H1 (cell line): Measurements from ENCODE around the gene ABTB1. TPM values are rescaled to one million over a fixed set of nuclear protein-coding genes. Genes with fewer than 3 reads are reported as not detected.

Source experiments
- CTCF ChIA-PET: fragments of 300-600 bp; sonication (Branson Sonifier 250); formaldehyde crosslinking; loops from one replicate; lab custom pipeline; 2021; ENCODE audit not compliant: partially characterized antibody; lab: Charles Lee
- POLR2A ChIA-PET: fragments of 300-600 bp; sonication (Branson Sonifier 250); formaldehyde crosslinking; loops from one replicate; lab custom pipeline; 2021; ENCODE audit warnings: inconsistent platforms; ENCODE audit not compliant: partially characterized antibody; lab: Charles Lee
- DNase-seq, 2 experiments: peaks; one replicate each; pipeline versions ENCODE4 v3.0.0 to v3.0.0-alpha.2; 2010 to 2022; ENCODE audit warnings: low spot score in 2 of 2, low read depth in 1 of 2, mixed read lengths in 1 of 2
- FAIRE-seq: peaks from 2 replicates; lab custom pipeline; 2011; peaks lifted over from hg19 to GRCh38; lab: Jason Lieb, UNC
- H2AFZ ChIP-seq: 2 replicates; pipeline ENCODE4 v1.8.1; 2012; ENCODE audit warnings: low read length, inconsistent platforms
- H2AK5ac ChIP-seq: 2 replicates; pipeline ENCODE4 v1.6.1; 2013; ENCODE audit warnings: low read depth, low read length
- H2BK120ac ChIP-seq: replicated peaks from 2 replicates; pipeline ENCODE3; 2013; ENCODE audit warnings: low read depth, low read length, inconsistent platforms
- H2BK12ac ChIP-seq: 2 replicates; pipeline ENCODE4 v1.6.1; 2013; ENCODE audit warnings: low read depth, low read length
- H2BK15ac ChIP-seq: 2 replicates; pipeline ENCODE4 v1.6.1; 2013; ENCODE audit warnings: low read length
- H2BK20ac ChIP-seq: 2 replicates; pipeline ENCODE4 v1.6.1; 2013; ENCODE audit warnings: low read length
- H2BK5ac ChIP-seq: 2 replicates; pipeline ENCODE4 v1.6.1; 2013; ENCODE audit warnings: low read depth, low read length
- H3K14ac ChIP-seq: 2 replicates; pipeline ENCODE4 v1.6.1; 2013; ENCODE audit warnings: inconsistent platforms; ENCODE audit not compliant: insufficient read length
- H3K18ac ChIP-seq: 2 replicates; pipeline ENCODE4 v1.6.1; 2013; ENCODE audit warnings: low read length; ENCODE audit errors: extremely low read depth
- H3K23ac ChIP-seq: 2 replicates; pipeline ENCODE4 v1.6.1; 2013; ENCODE audit warnings: inconsistent platforms; ENCODE audit not compliant: insufficient read length
- H3K23me2 ChIP-seq: 2 replicates; pipeline ENCODE4 v1.6.1; 2013; ENCODE audit warnings: low read depth, low read length
- H3K27ac ChIP-seq: 2 replicates; pipeline ENCODE4 v1.6.1; 2011; ENCODE audit warnings: low read depth, low read length, inconsistent platforms
- H3K27me3 ChIP-seq, 4 experiments: replicated peaks in 1 of 4; 1 replicate in 1 of 4; 2 replicates in 3 of 4; pipeline versions ENCODE4 v1.6.1 to v1.8.1; 2011 to 2013; ENCODE audit warnings: low read length in 3 of 4, mild to moderate bottlenecking in 3 of 4, inconsistent platforms in 2 of 4, mixed read lengths in 2 of 4, moderate library complexity in 1 of 4; ENCODE audit not compliant: control insufficient read depth in 3 of 4, insufficient read depth in 3 of 4; ENCODE audit errors: extremely low read depth in 1 of 4
- H3K36me3 ChIP-seq, 4 experiments: 2 replicates each; pipeline versions ENCODE4 v1.6.1 to v1.8.1; 2011 to 2013; ENCODE audit warnings: mild to moderate bottlenecking in 4 of 4, low read length in 3 of 4, moderate library complexity in 2 of 4, control low read depth in 1 of 4, inconsistent platforms in 1 of 4; ENCODE audit not compliant: insufficient read depth in 4 of 4, control insufficient read depth in 2 of 4
- H3K4ac ChIP-seq: replicated peaks from 2 replicates; pipeline ENCODE3; 2013; ENCODE audit warnings: low read length, low read depth, mixed read lengths, inconsistent platforms; ENCODE audit not compliant: insufficient read length
- H3K4me1 ChIP-seq, 4 experiments: replicated peaks in 1 of 4; 1 replicate in 1 of 4; 2 replicates in 3 of 4; pipeline versions ENCODE4 v1.6.1 to v1.8.1; 2011 to 2013; ENCODE audit warnings: low read length in 3 of 4, inconsistent platforms in 2 of 4, mixed read lengths in 1 of 4; ENCODE audit not compliant: insufficient read depth in 4 of 4, control insufficient read depth in 3 of 4
- H3K4me2 ChIP-seq, 2 experiments: 2 replicates each; pipeline versions ENCODE4 v1.6.1 to v1.8.1; 2011 to 2013; ENCODE audit warnings: low read depth in 2 of 2, low read length in 2 of 2, control low read depth in 1 of 2, inconsistent platforms in 1 of 2, mild to moderate bottlenecking in 1 of 2; ENCODE audit not compliant: insufficient read depth in 1 of 2
- H3K4me3 ChIP-seq, 4 experiments: fragments of 200-600, 300-600 bp in 1 of 4; sonication (generic), shearing (Covaris generic), sonication (Bioruptor Twin) in 1 of 4; 2 replicates each; pipeline versions ENCODE4 v1.5.1 to v1.8.1; 2011 to 2016; ENCODE audit warnings: low read length in 4 of 4, low read depth in 3 of 4, control low read depth in 2 of 4, inconsistent platforms in 2 of 4, mild to moderate bottlenecking in 2 of 4, mixed read lengths in 1 of 4, moderate library complexity in 1 of 4; ENCODE audit not compliant: insufficient read depth in 2 of 4; ENCODE audit errors: extremely low read depth in 1 of 4
- H3K56ac ChIP-seq: replicated peaks from 2 replicates; pipeline ENCODE3; 2013; ENCODE audit warnings: low read depth, mild to moderate bottlenecking, mixed read lengths, low read length, inconsistent platforms; ENCODE audit not compliant: insufficient read length
- H3K79me1 ChIP-seq: 2 replicates; pipeline ENCODE4 v1.6.1; 2013; ENCODE audit warnings: low read depth, low read length, control low read depth
- H3K79me2 ChIP-seq, 2 experiments: 2 replicates each; pipeline versions ENCODE4 v1.6.1 to v1.8.1; 2012 to 2013; ENCODE audit warnings: low read length in 2 of 2, mild to moderate bottlenecking in 2 of 2, inconsistent platforms in 1 of 2; ENCODE audit not compliant: insufficient read depth in 2 of 2, control insufficient read depth in 1 of 2
- H3K9ac ChIP-seq, 4 experiments: replicated peaks in 1 of 4; 1 replicate in 1 of 4; 2 replicates in 3 of 4; pipeline versions ENCODE4 v1.6.1 to v1.8.1; 2011 to 2013; ENCODE audit warnings: low read depth in 3 of 4, low read length in 3 of 4, control low read depth in 2 of 4, mild to moderate bottlenecking in 2 of 4, moderate library complexity in 2 of 4, inconsistent platforms in 1 of 4; ENCODE audit errors: extremely low read depth in 1 of 4
- H3K9me3 ChIP-seq, 2 experiments: 2 replicates each; pipeline versions ENCODE4 v1.6.1 to v1.8.1; 2012 to 2013; ENCODE audit warnings: mild to moderate bottlenecking in 2 of 2, moderate library complexity in 2 of 2, control low read depth in 1 of 2, inconsistent platforms in 1 of 2, low read depth in 1 of 2, low read length in 1 of 2, mixed read lengths in 1 of 2; ENCODE audit not compliant: insufficient read depth in 2 of 2
- H4K20me1 ChIP-seq, 2 experiments: replicated peaks in 1 of 2; 2 replicates each; pipeline versions ENCODE3 to v1.8.1; 2011 to 2013; ENCODE audit warnings: inconsistent platforms in 2 of 2, low read length in 2 of 2, mild to moderate bottlenecking in 1 of 2; ENCODE audit not compliant: insufficient read depth in 2 of 2, control insufficient read depth in 1 of 2
- H4K5ac ChIP-seq: 2 replicates; pipeline ENCODE4 v1.6.1; 2013; ENCODE audit warnings: low read length, low read depth, mixed read lengths, inconsistent platforms; ENCODE audit not compliant: insufficient read length
- H4K8ac ChIP-seq: 2 replicates; pipeline ENCODE4 v1.8.0; 2013; ENCODE audit warnings: mild to moderate bottlenecking, moderate library complexity, low read length, inconsistent platforms; ENCODE audit not compliant: insufficient read depth; ENCODE audit errors: extremely low read depth
- H4K91ac ChIP-seq: replicated peaks from 2 replicates; pipeline ENCODE3; 2013; ENCODE audit warnings: low read length, mixed read lengths, inconsistent platforms; ENCODE audit not compliant: insufficient read length
- E2F6 ChIP-seq: IDR thresholded peaks from 2 replicates; pipeline ENCODE4 v1.6.1; 2012; ENCODE audit warnings: inconsistent platforms
- RAD21 ChIP-seq, 2 experiments: IDR thresholded peaks in 1 of 2; conservative IDR thresholded peaks in 1 of 2; 2 replicates each; pipeline ENCODE4 v1.6.1; 2011; ENCODE audit warnings: low read depth in 2 of 2, low read length in 2 of 2, improper control_type of control experiment in 1 of 2, inconsistent platforms in 1 of 2, mild to moderate bottlenecking in 1 of 2, moderate library complexity in 1 of 2
- SAP30 ChIP-seq: fragments of 300-600 bp; sonication (generic); IDR thresholded peaks from 2 replicates; pipeline ENCODE4 v1.7.1; 2012; ENCODE audit warnings: low read length, moderate library complexity, mild to moderate bottlenecking, inconsistent platforms; ENCODE audit not compliant: insufficient read depth, insufficient replicate concordance
- WGBS, 2 experiments: shearing (Covaris generic) in 1 of 2; methylation state at CpG; one replicate each; pipeline versions ENCODE4 v1.1.6 to v1.1.7; 2013 to 2015; ENCODE audit warnings: low lambda C conversion rate in 2 of 2, mixed read lengths in 2 of 2, inconsistent platforms in 1 of 2, low coverage in 1 of 2, missing lambda C conversion rate in 1 of 2; ENCODE audit not compliant: insufficient replicate concordance in 2 of 2, insufficient coverage in 1 of 2, insufficient read length in 1 of 2; ENCODE audit errors: extremely low coverage in 1 of 2, missing lambda C conversion rate in 1 of 2; 5-methylcytosine and 5-hydroxymethylcytosine counted together
- polyA plus RNA-seq, 7 experiments: library from polyadenylated mRNA; depleted of rRNA in 3 of 7; stranded (reverse) in 5 of 7; unstranded in 2 of 7; fragments of >200 nt in 5 of 7; fragments of 200-250 nt in 2 of 7; gene quantifications; 1 replicate in 5 of 7; 2 replicates in 1 of 7; 4 replicates in 1 of 7; pipeline versions ENCODE4 v1.2.1 to v1.2.3, GENCODE V29; 2011 to 2013; ENCODE audit warnings: missing spikeins in 2 of 7, mixed read lengths in 2 of 7
- total RNA-seq: library from RNA; stranded (reverse); fragmentation: NEBNext Ultra II Directional; extraction: Animal tissue kit (Norgen Biotek cat#: 25700); gene quantifications from 2 replicates; pipeline ENCODE4 v1.2.1, GENCODE V29; 2021
- TF ChIP-seq, protein P1 (sequence below), 3 experiments: IDR thresholded peaks; 1 replicate in 2 of 3; 2 replicates in 1 of 3; pipeline versions ENCODE4 v1.5.1 to v1.6.1; 2011; ENCODE audit warnings: low read length in 3 of 3, mild to moderate bottlenecking in 3 of 3, inconsistent platforms in 2 of 3, low read depth in 1 of 3, moderate library complexity in 1 of 3; ENCODE audit not compliant: insufficient read depth in 1 of 3; ENCODE audit errors: control extremely low read depth in 1 of 3

ABTB1 gene
- total and polyA plus RNA-seq, 2 of the 8 experiments (the other 6 are each of a cell fraction or from before 2014, with no cell fraction given): 7.1 to 9.4 TPM

DNA sequence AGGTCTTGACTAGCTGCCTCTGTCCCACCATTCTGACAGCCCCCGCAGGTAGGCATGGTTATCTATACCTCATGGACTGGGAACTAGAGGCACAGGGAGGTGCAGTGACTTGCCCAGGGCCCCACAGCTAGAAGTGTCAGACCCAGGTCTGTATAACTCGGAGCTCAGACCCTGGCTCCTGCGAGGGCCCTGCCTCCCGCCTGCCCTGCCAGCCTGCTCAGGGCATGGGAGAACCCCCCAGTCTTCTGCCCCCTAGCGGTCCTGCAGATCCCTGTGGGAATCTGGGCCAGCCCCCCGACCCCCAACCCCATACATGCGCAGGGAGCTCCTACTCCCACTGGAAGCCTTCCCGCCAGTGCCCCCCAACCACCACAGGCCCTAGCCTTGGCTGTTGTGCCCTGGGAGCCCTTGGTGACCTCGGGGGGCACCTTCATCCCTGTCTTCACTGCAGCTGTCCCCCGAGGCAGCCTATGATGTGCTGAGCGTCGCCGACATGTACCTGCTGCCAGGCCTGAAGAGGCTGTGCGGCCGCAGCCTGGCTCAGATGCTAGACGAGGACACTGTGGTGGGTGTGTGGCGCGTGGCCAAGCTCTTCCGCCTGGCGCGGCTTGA, 6.9 kb downstream of the ABTB1 start:
- Histone ChIP-seq H4K20me1 (peaks cover 0 to 2% of the 10 kb centered on the region in 2 experiments), H4K91ac (no peak overlapping the region), H3K4ac (peak overlapping the region; percentile 53), H3K23ac (no peak overlapping the region), H3K4me2 (no peak overlapping the region), H2BK15ac (no peak overlapping the region; the same call in 1 of the 2 replicates), H4K8ac (peak overlapping the region; percentile 41), H3K36me3 (no peaks in the 10 kb centered on the region), H3K4me1 (peaks cover 0 to 6% (median 4%) of the 10 kb centered on the region in 4 experiments; a peak in 4 of 7 replicates), H3K9ac (no peak overlapping the region), H2BK12ac (peak overlapping the region; percentile 50; the same call in 1 of the 2 replicates), H2BK5ac (no peak overlapping the region), H3K56ac (no peak overlapping the region), H3K4me3 (no peak overlapping the region), H3K14ac (no peak overlapping the region), H3K27me3 (no peaks in the 10 kb centered on the region), H4K5ac (no peak overlapping the region), H3K79me2 (no peaks in the 10 kb centered on the region), H2BK120ac (no peak overlapping the region), H3K9me3 (no peaks in the 10 kb centered on the region), H3K18ac (no peak overlapping the region), H3K23me2 (no peaks in the 10 kb centered on the region), H2AFZ (no peak overlapping the region), H3K27ac (no peak overlapping the region), H3K79me1 (no peaks in the 10 kb centered on the region), H2BK20ac (no peak overlapping the region), H2AK5ac (no peak overlapping the region)
- ChIA-PET POLR2A (interaction anchor here (0.6 to 1.2 kb wide), 7 partner anchors 9 to 144 kb away, joined by 3 to 4 read pairs (median 4); partner anchors contain the start of genes PODXL2 and TPRA1), CTCF (interaction anchor here (0.6 to 9.6 kb wide), 44 partner anchors 9 to 1265 kb away, joined by 3 to 172 read pairs (median 5); partner anchors contain the start of gene MGLL)
- 86% methylated on average over 17 of the region's 21 CpGs; no CpG with 5 or more reads in 1 of the 2 experiments for WGBS, 2 experiments
- DNase-seq (peak in 1 of 2 experiments; percentile 82), FAIRE-seq (no peak)
- TF ChIP-seq SAP30 (no peak), E2F6 (0 out of 2 replicates have a peak, but pooled peaks have one; percentile 43), RAD21 (IDR thresholded peaks at IDR 0.05 in 1 of 2, conservative IDR thresholded peaks at IDR 0.05 in 1 of 2; ENCODE audit: low read depth in 2 of 2, low read length in 2 of 2) (peak; percentile 36 to 49; a peak in 3 of 4 replicates)
- TF ChIP-seq, protein P1, sequence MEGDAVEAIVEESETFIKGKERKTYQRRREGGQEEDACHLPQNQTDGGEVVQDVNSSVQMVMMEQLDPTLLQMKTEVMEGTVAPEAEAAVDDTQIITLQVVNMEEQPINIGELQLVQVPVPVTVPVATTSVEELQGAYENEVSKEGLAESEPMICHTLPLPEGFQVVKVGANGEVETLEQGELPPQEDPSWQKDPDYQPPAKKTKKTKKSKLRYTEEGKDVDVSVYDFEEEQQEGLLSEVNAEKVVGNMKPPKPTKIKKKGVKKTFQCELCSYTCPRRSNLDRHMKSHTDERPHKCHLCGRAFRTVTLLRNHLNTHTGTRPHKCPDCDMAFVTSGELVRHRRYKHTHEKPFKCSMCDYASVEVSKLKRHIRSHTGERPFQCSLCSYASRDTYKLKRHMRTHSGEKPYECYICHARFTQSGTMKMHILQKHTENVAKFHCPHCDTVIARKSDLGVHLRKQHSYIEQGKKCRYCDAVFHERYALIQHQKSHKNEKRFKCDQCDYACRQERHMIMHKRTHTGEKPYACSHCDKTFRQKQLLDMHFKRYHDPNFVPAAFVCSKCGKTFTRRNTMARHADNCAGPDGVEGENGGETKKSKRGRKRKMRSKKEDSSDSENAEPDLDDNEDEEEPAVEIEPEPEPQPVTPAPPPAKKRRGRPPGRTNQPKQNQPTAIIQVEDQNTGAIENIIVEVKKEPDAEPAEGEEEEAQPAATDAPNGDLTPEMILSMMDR (IDR thresholded peaks at IDR 0.05; ENCODE audit: control extremely low read depth in 1 of 3, insufficient read depth in 1 of 3, low read depth in 1 of 3, low read length in 3 of 3): peak in 2 of 3 experiments; percentile 65 to 73; a peak in 3 of 4 replicates
